ENCODE data around the gene LAMA3.

DNA sequence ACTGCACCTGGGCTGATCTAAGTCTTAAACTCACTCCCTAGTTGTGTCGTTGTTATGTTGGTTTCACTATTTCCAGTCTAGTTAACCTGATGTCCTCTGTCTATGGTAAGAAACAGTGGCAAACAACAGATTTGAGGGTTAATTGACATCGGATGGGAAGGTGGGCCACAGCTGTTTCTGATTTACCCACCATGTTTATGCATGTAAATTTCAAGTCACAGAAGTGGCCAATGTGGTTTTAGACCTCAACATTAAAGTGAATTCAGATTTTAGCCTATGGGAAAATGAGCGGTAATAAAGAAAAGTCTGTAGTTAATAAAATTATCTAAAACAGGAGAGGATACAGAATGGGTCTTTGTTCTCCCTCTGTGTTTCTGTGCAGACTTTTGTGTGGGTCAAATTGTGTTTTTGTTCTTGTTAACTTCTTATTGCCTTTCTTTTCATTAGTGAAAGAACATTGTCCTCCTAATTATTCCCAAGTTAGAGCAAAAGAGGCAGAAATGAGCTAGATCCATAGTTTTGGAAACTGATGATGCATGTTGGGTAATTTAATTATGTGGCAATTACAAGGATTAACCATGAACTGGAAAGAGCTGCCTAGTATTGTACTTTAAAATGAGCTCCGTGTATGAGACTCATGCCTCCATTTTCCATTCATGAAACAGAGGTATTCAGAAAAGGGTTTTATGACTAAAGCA is 83.2 kb downstream of the LAMA3 start:
- TF ChIP-seq, protein P1, sequence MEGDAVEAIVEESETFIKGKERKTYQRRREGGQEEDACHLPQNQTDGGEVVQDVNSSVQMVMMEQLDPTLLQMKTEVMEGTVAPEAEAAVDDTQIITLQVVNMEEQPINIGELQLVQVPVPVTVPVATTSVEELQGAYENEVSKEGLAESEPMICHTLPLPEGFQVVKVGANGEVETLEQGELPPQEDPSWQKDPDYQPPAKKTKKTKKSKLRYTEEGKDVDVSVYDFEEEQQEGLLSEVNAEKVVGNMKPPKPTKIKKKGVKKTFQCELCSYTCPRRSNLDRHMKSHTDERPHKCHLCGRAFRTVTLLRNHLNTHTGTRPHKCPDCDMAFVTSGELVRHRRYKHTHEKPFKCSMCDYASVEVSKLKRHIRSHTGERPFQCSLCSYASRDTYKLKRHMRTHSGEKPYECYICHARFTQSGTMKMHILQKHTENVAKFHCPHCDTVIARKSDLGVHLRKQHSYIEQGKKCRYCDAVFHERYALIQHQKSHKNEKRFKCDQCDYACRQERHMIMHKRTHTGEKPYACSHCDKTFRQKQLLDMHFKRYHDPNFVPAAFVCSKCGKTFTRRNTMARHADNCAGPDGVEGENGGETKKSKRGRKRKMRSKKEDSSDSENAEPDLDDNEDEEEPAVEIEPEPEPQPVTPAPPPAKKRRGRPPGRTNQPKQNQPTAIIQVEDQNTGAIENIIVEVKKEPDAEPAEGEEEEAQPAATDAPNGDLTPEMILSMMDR (IDR thresholded peaks at IDR 0.05): no peak
- no peak for TF ChIP-seq EZH2 (IDR thresholded peaks at IDR 0.05)

Data from neural progenitor cell (in vitro differentiated cells).